Fibroblast of lung (primary cell): ENCODE data around the gene DEDD2. TPM values are rescaled to one million over a fixed set of nuclear protein-coding genes. Genes with fewer than 3 reads are reported as not detected.

Experiments
- DNase-seq, 2 donors: peaks; one replicate each; pipeline versions ENCODE4 v3.0.0 to v3.0.0-alpha.2; 2010; ENCODE audit warnings: low read depth in 2 of 2
- H2AFZ ChIP-seq: 2 replicates; pipeline ENCODE4 v1.5.1; 2012; ENCODE audit warnings: low read length, control low read depth, inconsistent platforms
- H3K27ac ChIP-seq: 2 replicates; pipeline ENCODE4 v1.5.1; 2011; ENCODE audit warnings: low read length, control low read depth; ENCODE audit not compliant: insufficient read depth
- H3K27me3 ChIP-seq: 2 replicates; pipeline ENCODE4 v1.5.1; 2011; ENCODE audit warnings: mild to moderate bottlenecking, low read length; ENCODE audit not compliant: control insufficient read depth, insufficient read depth
- H3K36me3 ChIP-seq: 2 replicates; pipeline ENCODE4 v1.5.1; 2011; ENCODE audit warnings: low read length; ENCODE audit not compliant: control insufficient read depth, insufficient read depth
- H3K4me1 ChIP-seq: 2 replicates; pipeline ENCODE4 v1.5.1; 2011; ENCODE audit warnings: low read length; ENCODE audit not compliant: control insufficient read depth, insufficient read depth; ENCODE audit errors: extremely low read depth
- H3K4me2 ChIP-seq: 2 replicates; pipeline ENCODE4 v1.5.1; 2011; ENCODE audit warnings: low read length, control low read depth; ENCODE audit not compliant: insufficient read depth; ENCODE audit errors: extremely low read depth
- H3K4me3 ChIP-seq, 4 experiments: fragments of 200-600 bp in 1 of 4; sonication (generic) in 1 of 4; replicated peaks in 1 of 4; 2 replicates each; pipeline ENCODE4 v1.5.1; 2011 to 2016; ENCODE audit warnings: low read length in 4 of 4, low read depth in 3 of 4, mild to moderate bottlenecking in 3 of 4, control low read depth in 2 of 4, inconsistent platforms in 1 of 4, mixed read lengths in 1 of 4; ENCODE audit not compliant: insufficient read depth in 1 of 4; ENCODE audit errors: control extremely low read depth in 1 of 4
- H3K79me2 ChIP-seq: 2 replicates; pipeline ENCODE4 v1.5.1; 2012; ENCODE audit warnings: mild to moderate bottlenecking, low read length, inconsistent platforms; ENCODE audit not compliant: control insufficient read depth, insufficient read depth
- H3K9ac ChIP-seq: 2 replicates; pipeline ENCODE4 v1.5.1; 2011; ENCODE audit warnings: mild to moderate bottlenecking, low read length, control low read depth; ENCODE audit not compliant: insufficient read depth
- H3K9me3 ChIP-seq: 2 replicates; pipeline ENCODE4 v1.5.1; 2012; ENCODE audit warnings: low read depth, low read length; ENCODE audit not compliant: control insufficient read depth, insufficient read depth
- H4K20me1 ChIP-seq: 2 replicates; pipeline ENCODE4 v1.5.1; 2011; ENCODE audit warnings: low read length; ENCODE audit not compliant: control insufficient read depth, insufficient read depth; ENCODE audit errors: extremely low read depth
- CTCF ChIP-seq, 2 donors: IDR thresholded peaks in 1 of 2; conservative IDR thresholded peaks in 1 of 2; 1 replicate in 1 of 2; 2 replicates in 1 of 2; pipeline ENCODE4 v1.5.1; 2011 to 2012; ENCODE audit warnings: low read length in 2 of 2, control low read depth in 1 of 2, inconsistent platforms in 1 of 2, low read depth in 1 of 2, mild to moderate bottlenecking in 1 of 2
- EZH2 ChIP-seq: IDR thresholded peaks from 2 replicates; pipeline ENCODE4 v1.5.1; 2012; ENCODE audit warnings: low read length, control low read depth, mild to moderate bottlenecking; ENCODE audit errors: missing control alignments
- polyA plus RNA-seq, 2 donors: library from polyadenylated mRNA; depleted of rRNA in 1 of 2; stranded (reverse) in 1 of 2; unstranded in 1 of 2; fragments of >200 nt; gene quantifications; 2 replicates each; pipeline ENCODE4 v1.2.1, GENCODE V29; 2011 to 2012; ENCODE audit warnings: missing spikeins in 1 of 2
- total RNA-seq: library from RNA; depleted of rRNA; stranded (reverse); fragments of >200 nt; gene quantifications from 2 replicates; pipeline ENCODE4 v1.2.1, GENCODE V29; 2014

Gene DEDD2
- total and polyA plus RNA-seq, 2 donors (not counting 1 experiment from before 2014, with no cell fraction given), result 10.0 to 17.8 TPM

GRCh38 chr19:42154471-42155323 is 62.8 kb downstream of the DEDD2 start:
- Histone ChIP-seq H3K9ac (no peak overlapping the region), H3K79me2 (no peaks in the 10 kb centered on the region), H3K9me3 (no peaks in the 10 kb centered on the region), H3K4me1 (no peaks in the 10 kb centered on the region), H3K4me2 (no peak overlapping the region), H4K20me1 (no peaks in the 10 kb centered on the region), H3K36me3 (no peaks in the 10 kb centered on the region), H3K27ac (no peak overlapping the region), H2AFZ (no peak overlapping the region), H3K4me3 (no peak overlapping the region), H3K27me3 (peaks cover 59% of the 10 kb centered on the region)
- no peak for TF ChIP-seq CTCF (conservative IDR thresholded peaks at IDR 0.05 in 1 of 2, IDR thresholded peaks at IDR 0.05 in 1 of 2; ENCODE audit: low read depth in 1 of 2, low read length in 2 of 2)
- TF ChIP-seq EZH2, result peak; percentile 55
- DNase-seq, result no peak

GRCh38 chr19:42153672-42154433 is 63.6 kb downstream of the DEDD2 start:
- no peak for DNase-seq
- H3K9ac ChIP-seq, result no peak overlapping the region
- no peaks in the 10 kb centered on the region for H3K36me3 ChIP-seq
- TF ChIP-seq EZH2 (no peak), CTCF (conservative IDR thresholded peaks at IDR 0.05 in 1 of 2, IDR thresholded peaks at IDR 0.05 in 1 of 2; ENCODE audit: low read depth in 1 of 2, low read length in 2 of 2) (no peak)
- H3K27ac ChIP-seq, result no peak overlapping the region
- H3K4me2 ChIP-seq, result no peak overlapping the region
- H3K9me3 ChIP-seq, result no peaks in the 10 kb centered on the region
- no peaks in the 10 kb centered on the region for H3K4me1 ChIP-seq
- no peak overlapping the region for H2AFZ ChIP-seq
- H3K27me3 ChIP-seq, result peaks cover 64% of the 10 kb centered on the region
- H3K79me2 ChIP-seq, result no peaks in the 10 kb centered on the region
- no peak overlapping the region for H3K4me3 ChIP-seq
- no peaks in the 10 kb centered on the region for H4K20me1 ChIP-seq

- no peak overlapping the region for H2AFZ ChIP-seq
- no peaks in the 10 kb centered on the region for H3K4me1 ChIP-seq
- H3K4me3 ChIP-seq, result no peak overlapping the region
- H3K4me2 ChIP-seq, result no peak overlapping the region
- no peaks in the 10 kb centered on the region for H4K20me1 ChIP-seq
- no peak for TF ChIP-seq CTCF (conservative IDR thresholded peaks at IDR 0.05 in 1 of 2, IDR thresholded peaks at IDR 0.05 in 1 of 2; ENCODE audit: low read depth in 1 of 2, low read length in 2 of 2)
- no peak for TF ChIP-seq EZH2
- H3K9ac ChIP-seq, result no peak overlapping the region
- H3K27me3 ChIP-seq, result peaks cover 66% of the 10 kb centered on the region
- H3K36me3 ChIP-seq, result no peaks in the 10 kb centered on the region
- H3K9me3 ChIP-seq, result no peaks in the 10 kb centered on the region
- no peak for DNase-seq
- no peaks in the 10 kb centered on the region for H3K79me2 ChIP-seq
- no peak overlapping the region for H3K27ac ChIP-seq
Observed at GRCh38 chr19:42152910-42153671, 64.4 kb downstream of the DEDD2 start.
